Uterus (tissue), 2 donors: Measurements from ENCODE around the gene BTF3L4.

Experiments used
- POLR2A ChIP-seq, 2 donors: fragments of 450-650 bp; IDR thresholded peaks; one replicate each; pipeline ENCODE4 v1.6.1; 2016; ENCODE audit warnings: antibody characterized with exemption in 2 of 2, mild to moderate bottlenecking in 1 of 2, moderate library complexity in 1 of 2
- TF ChIP-seq, protein P1 (sequence below), 4 experiments: fragments of 200-600 bp in 2 of 4; fragments of 450-650 bp in 2 of 4; sonication (generic) in 2 of 4; IDR thresholded peaks; one replicate each; pipeline ENCODE4 v1.5.1; 2016 to 2019; ENCODE audit warnings: antibody characterized with exemption in 4 of 4, mild to moderate bottlenecking in 2 of 4, moderate library complexity in 1 of 4

DNA sequence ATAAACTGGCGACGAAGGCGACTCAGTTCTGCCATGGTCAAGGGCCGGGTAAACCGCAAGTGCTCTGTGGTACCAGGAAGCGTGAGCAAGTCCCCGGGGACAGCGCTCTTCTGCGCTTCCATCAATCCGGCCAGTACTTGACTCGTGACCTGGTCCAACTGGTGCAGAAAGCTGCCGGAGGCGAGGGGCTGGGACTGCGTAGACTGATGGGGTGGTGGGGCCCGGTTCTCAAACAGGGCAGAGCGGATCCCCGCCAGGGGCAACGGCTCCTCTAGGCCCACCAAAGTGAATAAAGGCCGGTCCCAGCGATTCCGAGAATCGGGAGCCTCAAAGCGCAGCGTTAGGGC, 23.3 kb upstream of the BTF3L4 start:
- TF ChIP-seq, protein P1, sequence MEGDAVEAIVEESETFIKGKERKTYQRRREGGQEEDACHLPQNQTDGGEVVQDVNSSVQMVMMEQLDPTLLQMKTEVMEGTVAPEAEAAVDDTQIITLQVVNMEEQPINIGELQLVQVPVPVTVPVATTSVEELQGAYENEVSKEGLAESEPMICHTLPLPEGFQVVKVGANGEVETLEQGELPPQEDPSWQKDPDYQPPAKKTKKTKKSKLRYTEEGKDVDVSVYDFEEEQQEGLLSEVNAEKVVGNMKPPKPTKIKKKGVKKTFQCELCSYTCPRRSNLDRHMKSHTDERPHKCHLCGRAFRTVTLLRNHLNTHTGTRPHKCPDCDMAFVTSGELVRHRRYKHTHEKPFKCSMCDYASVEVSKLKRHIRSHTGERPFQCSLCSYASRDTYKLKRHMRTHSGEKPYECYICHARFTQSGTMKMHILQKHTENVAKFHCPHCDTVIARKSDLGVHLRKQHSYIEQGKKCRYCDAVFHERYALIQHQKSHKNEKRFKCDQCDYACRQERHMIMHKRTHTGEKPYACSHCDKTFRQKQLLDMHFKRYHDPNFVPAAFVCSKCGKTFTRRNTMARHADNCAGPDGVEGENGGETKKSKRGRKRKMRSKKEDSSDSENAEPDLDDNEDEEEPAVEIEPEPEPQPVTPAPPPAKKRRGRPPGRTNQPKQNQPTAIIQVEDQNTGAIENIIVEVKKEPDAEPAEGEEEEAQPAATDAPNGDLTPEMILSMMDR (IDR thresholded peaks at IDR 0.05) = no peak
- TF ChIP-seq POLR2A (IDR thresholded peaks at IDR 0.05) = no peak
